ENCODE data around the gene CABLES2. TPM values are rescaled to one million over a fixed set of nuclear protein-coding genes. Genes with fewer than 3 reads are reported as not detected.
A peak's percentile ranks its signal among the peaks of the same experiment; 100 is the strongest.

The CABLES2 gene, protein sequence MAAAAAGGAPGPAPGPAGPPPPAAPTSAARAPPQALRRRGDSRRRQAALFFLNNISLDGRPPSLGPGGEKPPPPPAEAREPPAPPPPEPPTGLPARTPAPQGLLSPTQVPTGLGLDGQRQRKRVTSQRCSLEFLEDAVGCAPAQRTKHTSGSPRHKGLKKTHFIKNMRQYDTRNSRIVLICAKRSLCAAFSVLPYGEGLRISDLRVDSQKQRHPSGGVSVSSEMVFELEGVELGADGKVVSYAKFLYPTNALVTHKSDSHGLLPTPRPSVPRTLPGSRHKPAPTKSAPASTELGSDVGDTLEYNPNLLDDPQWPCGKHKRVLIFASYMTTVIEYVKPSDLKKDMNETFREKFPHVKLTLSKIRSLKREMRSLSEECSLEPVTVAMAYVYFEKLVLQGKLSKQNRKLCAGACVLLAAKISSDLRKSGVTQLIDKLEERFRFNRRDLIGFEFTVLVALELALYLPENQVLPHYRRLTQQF
- 1 to 10 TPM; 8.8 to 9.3 (median 9.3) TPM for polyA plus RNA-seq (ENCODE audit: insufficient read length in 3 of 3)

DNA sequence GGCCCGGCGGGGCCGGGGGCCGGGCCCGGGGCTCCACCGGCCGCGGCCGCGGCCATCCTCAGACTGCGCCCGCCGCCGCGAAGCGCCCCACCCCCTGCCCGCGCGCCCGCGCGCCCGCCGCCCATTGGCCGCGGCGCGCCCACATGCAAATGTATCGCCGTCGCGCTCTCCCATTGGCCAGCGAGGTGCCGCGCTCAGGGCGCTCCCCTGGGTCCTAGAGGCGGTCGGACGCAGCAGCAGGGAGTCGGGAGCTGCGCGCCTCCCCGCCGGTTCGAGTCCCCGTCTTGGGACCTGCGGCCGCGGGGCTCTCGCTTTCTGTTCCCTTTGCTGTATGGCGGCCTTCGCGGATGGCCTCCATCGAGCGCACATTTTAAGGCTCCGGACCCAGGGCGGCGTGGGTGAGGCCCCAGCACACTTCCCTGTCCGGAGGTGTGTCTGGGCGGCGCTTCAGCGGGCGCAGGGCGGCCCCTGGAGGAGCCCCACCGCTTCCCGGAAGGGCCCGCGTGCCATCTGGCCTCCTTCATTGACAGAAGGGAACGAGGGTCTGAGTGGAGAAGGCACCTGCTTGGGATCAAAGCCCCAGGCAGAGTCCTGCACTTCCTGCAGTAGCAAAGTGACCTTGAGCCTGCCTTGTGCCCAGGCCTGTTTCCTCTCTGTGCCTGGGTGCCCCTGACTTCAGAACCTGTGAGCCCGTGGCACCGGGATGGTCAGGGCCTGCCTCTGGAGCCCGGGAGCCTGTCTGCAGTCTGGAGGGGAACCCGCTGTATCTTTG lies at the start of gene CABLES2:
Gene CABLES2, minus strand, starts transcription at position 65 of the 772 bp plus-strand sequence. Its CDS starts 9 bp downstream, at position 56.
- peak in 1 of 3 donors; percentile 83 for DNase-seq (ENCODE audit: low read depth in 3 of 3, low spot score in 2 of 3)

GRCh38 chr20:62455929-62456328 lies 48.8 kb upstream of the CABLES2 start:
- DNase-seq (ENCODE audit: low read depth in 3 of 3, low spot score in 2 of 3), result no peak

- DNase-seq (ENCODE audit: low read depth in 3 of 3, low spot score in 2 of 3), result no peak
These were observed 48.0 kb upstream of the CABLES2 start for GRCh38 chr20:62454904-62455636.

- no peak for DNase-seq (ENCODE audit: low read depth in 3 of 3, low spot score in 2 of 3)
These were observed 46.2 kb upstream of the CABLES2 start for GRCh38 chr20:62453186-62453808.

GRCh38 chr20:62452475-62453095 lies 45.5 kb upstream of the CABLES2 start:
- DNase-seq (ENCODE audit: low read depth in 3 of 3, low spot score in 2 of 3), result no peak

- no peak for DNase-seq (ENCODE audit: low read depth in 3 of 3, low spot score in 2 of 3)
These were observed 44.9 kb upstream of the CABLES2 start for GRCh38 chr20:62451970-62452369.

GRCh38 chr20:62451156-62451767 lies 44.2 kb upstream of the CABLES2 start:
- no peak for DNase-seq (ENCODE audit: low read depth in 3 of 3, low spot score in 2 of 3)

DNA sequence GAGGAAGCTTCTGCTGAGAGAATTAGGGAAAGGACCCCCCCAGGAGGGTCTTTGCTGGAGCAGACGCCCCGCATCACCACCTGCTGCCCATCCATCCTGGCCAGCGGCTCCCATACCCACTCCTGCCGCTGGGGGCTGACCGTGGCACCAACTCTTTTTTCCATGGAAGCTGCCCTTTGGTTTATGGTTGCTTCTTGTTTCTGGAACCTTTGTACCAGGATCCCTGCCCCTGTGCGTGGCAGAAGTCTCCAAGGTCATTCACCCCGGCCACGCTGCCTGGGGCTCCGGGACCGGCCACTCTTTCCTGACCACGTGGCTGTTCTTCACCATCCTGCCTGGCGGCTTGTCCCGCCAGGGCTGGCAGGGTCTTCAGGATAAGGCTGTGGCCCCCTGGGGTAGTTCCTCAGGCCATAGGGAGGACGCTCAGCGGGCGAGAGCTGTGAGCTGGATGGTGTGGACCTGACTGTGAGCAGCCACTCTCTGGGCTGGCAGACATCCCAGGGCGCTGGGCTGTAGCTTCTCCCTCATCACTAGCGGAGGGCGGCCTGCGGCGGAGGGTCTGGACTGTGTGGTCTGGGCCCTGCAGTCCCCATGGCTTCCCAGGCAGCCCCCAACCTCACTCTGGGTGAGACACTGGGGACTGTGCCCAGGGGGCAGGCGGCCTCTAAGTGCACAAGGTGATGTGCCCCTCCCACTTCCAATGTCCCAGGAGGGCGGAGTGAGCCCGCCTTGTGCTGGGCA lies 43.0 kb upstream of the CABLES2 start:
- no peak for DNase-seq (ENCODE audit: low read depth in 3 of 3, low spot score in 2 of 3)

GRCh38 chr20:62448788-62449187 lies 41.7 kb upstream of the CABLES2 start:
- no peak for DNase-seq (ENCODE audit: low read depth in 3 of 3, low spot score in 2 of 3)

- DNase-seq (ENCODE audit: low read depth in 3 of 3, low spot score in 2 of 3), result no peak
These were observed 41.0 kb upstream of the CABLES2 start for GRCh38 chr20:62448038-62448437.

GRCh38 chr20:62446888-62447869 lies 40.1 kb upstream of the CABLES2 start:
- no peak for DNase-seq (ENCODE audit: low read depth in 3 of 3, low spot score in 2 of 3)

DNA sequence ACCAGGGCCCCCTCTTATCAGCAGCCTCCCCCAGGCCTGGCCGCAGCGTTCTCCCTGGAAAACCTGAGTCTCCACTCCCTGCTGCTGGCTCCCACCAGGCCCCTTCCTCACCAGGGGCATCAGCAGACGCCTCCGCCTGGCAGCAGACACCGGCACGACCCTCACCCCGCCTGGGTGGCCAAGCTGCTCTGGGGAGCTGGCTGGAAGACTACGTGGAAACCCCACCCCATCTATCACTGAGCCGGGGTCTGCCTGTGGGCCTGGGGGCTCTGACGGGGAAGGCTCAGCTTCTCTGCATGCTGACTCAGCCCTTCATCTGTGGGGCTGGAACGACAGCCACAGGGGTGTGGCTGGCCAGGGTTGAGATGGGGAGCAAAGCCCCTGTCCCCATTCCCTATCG lies 39.4 kb upstream of the CABLES2 start:
- DNase-seq (ENCODE audit: low read depth in 3 of 3, low spot score in 2 of 3), result no peak

DNA sequence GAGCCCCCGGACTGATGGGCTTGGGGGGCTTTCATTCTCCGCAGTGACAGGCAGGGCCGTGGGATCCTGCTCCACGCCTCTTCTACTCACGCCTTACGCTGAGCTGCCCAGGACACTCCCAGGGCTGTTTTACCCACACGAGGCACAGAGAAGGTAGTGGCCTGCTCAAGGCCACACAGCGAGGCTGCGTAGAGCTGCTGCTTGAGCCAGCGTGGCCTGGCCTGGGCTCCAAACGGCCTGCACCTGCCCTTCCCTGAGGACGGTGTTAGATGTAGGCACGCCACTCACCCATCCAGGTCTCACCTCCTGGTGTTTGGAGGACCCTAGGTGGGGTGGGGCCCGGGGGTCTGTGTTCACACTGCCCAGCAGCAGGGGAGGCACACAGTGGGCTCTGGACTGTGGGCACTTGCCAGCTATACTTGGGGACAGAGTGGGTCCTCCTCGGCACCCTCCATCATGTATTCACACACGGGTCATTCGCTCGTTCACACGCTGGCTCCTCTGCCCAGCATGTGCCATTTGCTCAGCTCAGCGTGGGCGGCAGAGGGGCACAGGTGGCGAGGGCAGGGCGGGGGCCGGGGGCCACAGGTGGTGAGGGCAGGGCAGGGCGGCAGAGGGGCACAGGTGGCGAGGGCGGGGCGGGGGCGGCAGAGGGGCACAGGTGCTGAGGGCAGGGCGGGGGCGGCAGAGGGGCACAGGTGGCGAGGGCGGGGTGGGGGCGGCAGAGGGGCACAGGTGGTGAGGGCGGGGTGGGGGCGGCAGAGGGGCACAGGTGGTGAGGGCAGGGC lies 38.7 kb upstream of the CABLES2 start:
- DNase-seq (ENCODE audit: low read depth in 3 of 3, low spot score in 2 of 3), result no peak

DNA sequence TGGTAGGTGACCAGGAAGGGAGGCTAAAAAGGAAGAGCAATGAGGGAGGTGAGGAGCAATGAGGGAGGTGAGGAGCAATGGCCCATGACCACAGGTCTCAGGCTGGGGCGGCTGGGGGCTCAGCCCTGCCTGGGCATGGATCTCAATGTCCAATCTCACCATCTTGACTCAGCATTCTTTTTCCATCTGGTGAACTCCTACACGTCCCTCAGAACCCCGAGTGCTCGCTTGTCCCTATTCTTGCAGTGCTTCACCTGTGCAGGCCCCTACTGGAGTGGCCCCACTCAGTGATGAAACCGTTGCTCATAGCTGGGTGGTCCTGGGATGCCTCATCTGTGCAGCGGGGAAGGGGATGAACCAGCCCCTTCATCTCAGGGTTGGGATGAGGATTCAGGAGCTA lies 37.2 kb upstream of the CABLES2 start:
- DNase-seq (ENCODE audit: low read depth in 3 of 3, low spot score in 2 of 3), result no peak

DNA sequence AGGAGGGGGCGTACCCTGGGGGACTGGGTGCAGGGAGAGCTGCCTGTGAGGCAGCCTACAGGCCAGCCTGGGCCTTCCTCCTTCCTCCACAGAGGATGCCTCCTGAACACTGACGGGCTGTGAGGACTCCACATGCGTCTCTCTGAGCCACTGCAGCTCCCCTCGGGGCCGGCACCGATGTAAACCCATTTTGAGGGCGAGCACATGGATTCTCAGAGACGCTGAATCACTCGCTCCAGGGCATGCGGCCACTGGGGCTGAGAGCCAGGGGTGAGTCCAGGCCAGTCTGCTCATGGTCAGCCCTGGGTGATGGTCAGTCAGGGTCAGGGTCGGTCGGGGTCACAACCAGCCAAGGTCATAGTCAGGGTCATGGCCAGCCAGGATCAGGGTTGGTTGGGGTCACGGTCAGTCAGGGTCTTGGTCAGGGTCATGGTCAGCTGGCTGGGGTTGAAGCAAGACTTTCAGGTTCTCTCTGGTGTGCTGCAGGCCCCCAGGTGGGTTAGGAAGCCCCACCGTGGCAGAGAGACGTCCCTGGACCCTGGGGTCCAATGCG lies 35.0 kb upstream of the CABLES2 start:
- DNase-seq (ENCODE audit: low read depth in 3 of 3, low spot score in 2 of 3), result no peak

DNA sequence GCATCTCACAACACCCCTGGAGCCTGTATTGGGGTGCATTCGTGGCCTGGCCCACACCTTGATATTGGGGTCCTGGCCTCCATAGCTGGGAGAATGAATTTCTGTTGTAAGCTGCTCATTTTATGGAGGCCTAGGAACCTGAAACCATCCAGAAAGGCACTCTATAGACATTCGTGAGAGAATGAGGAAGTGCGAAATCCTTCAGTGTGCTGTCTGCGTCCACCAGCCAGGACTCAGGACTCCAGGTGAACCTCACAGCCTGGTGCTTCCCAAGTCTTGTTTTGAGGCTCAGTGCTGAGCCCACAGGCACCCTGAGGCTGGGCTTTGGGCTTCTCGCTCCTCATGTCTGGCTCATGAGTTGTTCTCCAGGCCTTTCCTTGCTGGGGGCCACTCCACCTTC lies 32.1 kb upstream of the CABLES2 start:
- DNase-seq (ENCODE audit: low read depth in 3 of 3, low spot score in 2 of 3), result no peak

DNA sequence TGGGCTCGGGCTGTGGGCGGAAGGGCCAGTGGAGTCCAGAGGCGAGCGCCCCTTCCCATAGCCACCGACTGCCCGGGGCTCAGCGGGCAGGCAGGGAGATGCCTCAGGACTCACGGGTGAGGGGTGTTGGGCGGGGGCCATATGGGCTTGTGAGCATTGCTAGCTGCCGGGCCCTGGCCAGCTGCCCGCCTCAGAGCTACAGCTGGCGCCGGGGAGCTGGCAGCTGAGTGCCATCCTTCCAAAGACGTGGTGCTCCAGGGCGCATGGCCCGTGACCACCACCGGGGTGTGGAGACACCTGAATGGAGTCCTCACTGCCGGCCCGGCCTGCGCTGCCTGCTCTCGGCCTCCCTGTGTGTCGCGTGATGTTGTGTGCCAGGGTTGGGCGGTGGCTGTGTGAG lies 30.8 kb upstream of the CABLES2 start:
- DNase-seq (ENCODE audit: low read depth in 3 of 3, low spot score in 2 of 3), result no peak
